Smooth muscle cell (in vitro differentiated cells): ENCODE measurements around the gene STRIP2. TPM values are rescaled to one million over a fixed set of nuclear protein-coding genes. Genes with fewer than 3 reads are reported as not detected.

Experiments used
- DNase-seq: peaks from one replicate; lab custom pipeline; 2025; ENCODE audit not compliant: unreplicated experiment; lab: John Stamatoyannopoulos, UW
- H2AFZ ChIP-seq: fragments of 200-600 bp; sonication (generic); 2 replicates; pipeline ENCODE4 v1.6.0; 2016; ENCODE audit warnings: antibody characterized with exemption, low read depth, mild to moderate bottlenecking
- H3F3A ChIP-seq: fragments of 200-600 bp; sonication (generic); 2 replicates; pipeline ENCODE4 v1.6.0; 2017; ENCODE audit warnings: antibody characterized with exemption, low read depth
- H3K27ac ChIP-seq: fragments of 200-600 bp; sonication (generic); 2 replicates; pipeline ENCODE4 v1.5.1; 2016; ENCODE audit warnings: low read depth, mild to moderate bottlenecking
- H3K27me3 ChIP-seq: fragments of 200-600 bp; sonication (generic); 2 replicates; pipeline ENCODE4 v1.6.1; 2016; ENCODE audit warnings: low read depth, mild to moderate bottlenecking
- H3K36me3 ChIP-seq: fragments of 200-600 bp; sonication (generic); 2 replicates; pipeline ENCODE4 v1.5.1; 2016; ENCODE audit warnings: low read depth
- H3K4me1 ChIP-seq: fragments of 200-600 bp; sonication (generic); 2 replicates; pipeline ENCODE4 v1.5.1; 2016; ENCODE audit warnings: low read depth
- H3K4me2 ChIP-seq: fragments of 200-600 bp; sonication (generic); 2 replicates; pipeline ENCODE4 v1.6.0; 2016; ENCODE audit warnings: mild to moderate bottlenecking
- H3K4me3 ChIP-seq: fragments of 200-600 bp; sonication (generic); 2 replicates; pipeline ENCODE4 v1.5.1; 2016; ENCODE audit warnings: mild to moderate bottlenecking
- H3K79me2 ChIP-seq: fragments of 200-600 bp; sonication (generic); 2 replicates; pipeline ENCODE4 v1.6.0; 2016; ENCODE audit warnings: low read depth, mild to moderate bottlenecking
- H3K9ac ChIP-seq: fragments of 200-600 bp; sonication (generic); 2 replicates; pipeline ENCODE4 v1.6.0; 2016; ENCODE audit warnings: low read depth
- H3K9me3 ChIP-seq: fragments of 200-600 bp; sonication (generic); replicated peaks from 2 replicates; pipeline ENCODE4 v1.5.1; 2016; ENCODE audit warnings: low read depth
- H4K20me1 ChIP-seq: fragments of 200-600 bp; sonication (generic); 2 replicates; pipeline ENCODE4 v1.6.0; 2016; ENCODE audit warnings: low read depth
- WGBS: methylation state at CpG from one replicate; pipeline ENCODE4 v1.1.7; 2016; ENCODE audit warnings: low lambda C conversion rate; 5-methylcytosine and 5-hydroxymethylcytosine counted together
- polyA plus RNA-seq: library from polyadenylated mRNA; unstranded; fragments of >200 nt; fragmentation: Nextera tagmentation; extraction: Ambion mirVana; gene quantifications from 2 replicates; pipeline ENCODE4 v1.2.1, GENCODE V29; 2016
- total RNA-seq: library from RNA; depleted of rRNA; stranded (reverse); fragments of >200 nt; gene quantifications from 2 replicates; pipeline ENCODE4 v1.2.3, GENCODE V29; 2014
- TF ChIP-seq, protein P1 (sequence below): fragments of 200-600 bp; sonication (generic); IDR thresholded peaks from 2 replicates; pipeline ENCODE4 v1.5.1; 2017; ENCODE audit warnings: borderline replicate concordance, mild to moderate bottlenecking, antibody characterized with exemption; ENCODE audit not compliant: insufficient read depth, poor library complexity, severe bottlenecking

Gene STRIP2
- total and polyA plus RNA-seq, 2 experiments from 2014 or later: 0.39 to 6.9 TPM

DNA sequence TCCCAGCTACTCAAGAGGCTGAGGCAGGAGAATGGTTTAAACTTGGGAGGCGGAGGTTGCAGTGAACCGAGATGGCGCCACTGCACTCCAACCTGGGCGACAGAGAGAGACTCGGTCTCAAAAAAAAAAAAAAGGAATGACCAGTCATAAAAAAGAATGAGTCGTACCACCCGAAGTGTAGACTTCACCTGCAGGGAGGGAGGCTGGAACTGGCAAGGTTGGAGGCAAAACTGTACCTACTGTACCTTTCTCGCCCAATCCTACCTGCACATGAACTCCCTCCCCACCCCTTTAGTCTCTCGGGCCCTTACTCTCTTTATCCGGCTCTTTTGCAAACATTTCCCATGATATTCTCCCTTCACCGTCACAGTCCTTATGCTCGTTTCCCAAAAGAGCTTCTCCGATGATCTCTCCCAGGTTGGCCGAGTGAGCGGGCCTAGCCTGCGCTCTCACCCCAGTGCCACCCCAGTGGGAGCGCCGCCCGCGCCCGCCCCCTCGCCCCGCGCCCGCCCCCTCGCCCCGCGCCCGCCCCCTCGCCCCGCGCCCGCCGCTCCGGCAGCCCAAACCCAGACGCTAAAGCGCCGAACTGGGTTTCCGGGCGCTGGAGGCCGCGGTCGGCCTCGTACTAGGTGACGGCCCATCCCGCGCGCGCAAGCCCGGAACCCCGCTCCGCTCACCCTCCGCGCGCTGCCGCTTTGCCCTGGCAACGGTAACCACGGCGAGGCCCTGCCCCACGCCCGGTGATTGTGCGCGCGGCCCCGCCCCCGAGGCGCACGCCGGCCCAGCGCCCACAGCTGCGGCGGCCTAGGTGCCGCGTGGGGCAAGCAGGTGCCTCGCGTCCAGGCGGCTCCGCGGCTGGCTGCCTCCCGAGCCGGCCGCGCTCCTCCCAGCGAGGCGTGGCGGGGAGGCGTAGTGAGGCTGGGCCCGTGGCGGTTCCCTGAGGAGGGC lies 67.8 kb downstream of the STRIP2 start, which contains the start of gene SMKR1:
Gene SMKR1, plus strand, starts transcription at position 772 of the 948 bp plus-strand sequence. CDS start 294 bp downstream, outside the sequence.
- peak within 1 kb of the TSS; percentile 49 for H2AFZ ChIP-seq
- 13% methylated on average over 34 of the region's 89 CpGs for WGBS
- no peaks in the 10 kb centered on the region for H3F3A ChIP-seq
- TF ChIP-seq, protein P1, sequence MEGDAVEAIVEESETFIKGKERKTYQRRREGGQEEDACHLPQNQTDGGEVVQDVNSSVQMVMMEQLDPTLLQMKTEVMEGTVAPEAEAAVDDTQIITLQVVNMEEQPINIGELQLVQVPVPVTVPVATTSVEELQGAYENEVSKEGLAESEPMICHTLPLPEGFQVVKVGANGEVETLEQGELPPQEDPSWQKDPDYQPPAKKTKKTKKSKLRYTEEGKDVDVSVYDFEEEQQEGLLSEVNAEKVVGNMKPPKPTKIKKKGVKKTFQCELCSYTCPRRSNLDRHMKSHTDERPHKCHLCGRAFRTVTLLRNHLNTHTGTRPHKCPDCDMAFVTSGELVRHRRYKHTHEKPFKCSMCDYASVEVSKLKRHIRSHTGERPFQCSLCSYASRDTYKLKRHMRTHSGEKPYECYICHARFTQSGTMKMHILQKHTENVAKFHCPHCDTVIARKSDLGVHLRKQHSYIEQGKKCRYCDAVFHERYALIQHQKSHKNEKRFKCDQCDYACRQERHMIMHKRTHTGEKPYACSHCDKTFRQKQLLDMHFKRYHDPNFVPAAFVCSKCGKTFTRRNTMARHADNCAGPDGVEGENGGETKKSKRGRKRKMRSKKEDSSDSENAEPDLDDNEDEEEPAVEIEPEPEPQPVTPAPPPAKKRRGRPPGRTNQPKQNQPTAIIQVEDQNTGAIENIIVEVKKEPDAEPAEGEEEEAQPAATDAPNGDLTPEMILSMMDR: no peak
- H3K4me1 ChIP-seq: peaks cover 4% of the 10 kb centered on the region
- H4K20me1 ChIP-seq: no peaks in the 10 kb centered on the region
- no peaks in the 10 kb centered on the region for H3K9me3 ChIP-seq
- DNase-seq: no peak
- H3K4me2 ChIP-seq: peak within 1 kb of the TSS; percentile 89
- peak within 1 kb of the TSS; percentile 57 for H3K4me3 ChIP-seq
- no peaks in the 10 kb centered on the region for H3K36me3 ChIP-seq
- H3K9ac ChIP-seq: no peak within 1 kb of the TSS
- H3K27me3 ChIP-seq: peaks cover 44% of the 10 kb centered on the region
- H3K79me2 ChIP-seq: no peaks in the 10 kb centered on the region
- no peak within 1 kb of the TSS for H3K27ac ChIP-seq

DNA sequence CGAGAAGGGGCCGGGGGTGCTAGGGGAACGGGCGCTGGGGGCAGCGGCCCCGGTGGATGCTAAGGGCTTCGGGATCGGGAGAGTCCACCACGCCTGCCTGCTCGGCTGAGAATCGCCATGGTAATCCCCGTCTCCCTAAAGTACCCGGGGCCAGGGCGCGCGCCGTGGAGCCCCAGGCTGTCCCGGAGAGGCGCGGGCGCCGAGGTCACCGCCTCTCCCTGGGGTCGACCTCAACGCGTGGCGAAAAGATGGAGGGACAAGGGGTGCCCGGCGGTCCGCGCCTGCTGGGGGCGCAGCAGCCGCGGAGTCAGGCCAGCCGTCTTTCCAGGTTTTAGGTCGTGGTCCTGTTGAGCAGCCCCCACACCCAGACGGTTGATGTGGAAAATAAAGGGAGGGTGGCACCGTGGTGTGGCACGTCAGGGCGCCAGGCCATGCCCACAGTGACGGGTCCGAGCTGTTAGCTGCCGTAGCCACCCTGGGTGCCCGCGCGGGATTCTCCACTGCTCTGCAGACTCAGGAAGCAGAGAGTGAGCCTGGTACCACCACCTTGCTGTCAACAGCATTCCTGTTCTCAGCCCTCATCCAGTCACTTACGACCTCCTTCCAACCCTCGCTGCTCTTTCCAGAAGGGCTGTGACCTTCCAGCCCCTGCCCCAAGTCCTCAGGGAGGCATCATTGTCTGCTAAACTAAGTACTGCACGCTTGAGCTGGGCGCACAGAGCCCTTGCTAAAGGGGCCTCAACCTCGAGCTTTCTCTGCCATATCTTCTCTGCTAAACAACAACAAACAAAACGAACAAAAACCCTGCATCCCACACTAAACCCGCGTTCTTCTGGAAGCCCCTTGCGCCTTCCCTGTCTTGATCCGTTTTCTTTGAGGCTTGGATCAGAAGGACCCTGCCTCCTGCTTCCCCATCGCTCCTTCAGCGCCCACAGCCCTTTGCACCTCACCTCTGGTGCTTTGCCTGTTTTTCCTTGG lies 68.8 kb downstream of the STRIP2 start:
- Histone ChIP-seq H4K20me1 (no peaks in the 10 kb centered on the region), H3F3A (no peaks in the 10 kb centered on the region), H3K4me3 (peak overlapping the region; percentile 57), H3K27me3 (peaks cover 44% of the 10 kb centered on the region), H3K27ac (no peak overlapping the region), H3K4me2 (peak overlapping the region; percentile 89), H3K4me1 (peaks cover 4% of the 10 kb centered on the region), H2AFZ (peak overlapping the region; percentile 49), H3K9me3 (no peaks in the 10 kb centered on the region), H3K36me3 (no peaks in the 10 kb centered on the region), H3K9ac (no peak overlapping the region), H3K79me2 (no peaks in the 10 kb centered on the region)
- no peak for DNase-seq
- WGBS: 21% methylated on average over 54 of the region's 58 CpGs
- TF ChIP-seq, protein P1: no peak

DNA sequence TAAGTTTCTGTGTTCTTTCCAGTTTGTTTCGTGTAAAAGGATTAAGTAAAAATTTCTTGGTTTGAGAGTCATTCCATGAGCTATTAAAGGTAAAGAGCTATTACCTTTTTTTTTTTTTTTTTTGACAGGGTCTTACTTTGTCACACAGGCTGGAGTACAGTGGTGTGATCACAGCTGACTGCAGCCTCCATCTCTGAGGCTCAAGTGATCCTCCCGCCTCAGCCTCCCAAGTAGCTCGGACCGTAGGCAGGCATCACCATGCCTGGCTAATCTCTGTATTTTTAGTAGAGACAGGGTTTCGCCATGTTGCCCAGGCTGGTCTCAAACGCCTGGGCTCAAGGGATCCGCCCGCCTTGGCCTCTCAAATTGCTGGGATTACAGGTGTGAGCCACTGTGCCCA lies 69.5 kb downstream of the STRIP2 start:
- Histone ChIP-seq H2AFZ (no peak overlapping the region), H3K4me3 (no peak overlapping the region), H3K4me1 (peaks cover 4% of the 10 kb centered on the region), H4K20me1 (no peaks in the 10 kb centered on the region), H3K4me2 (no peak overlapping the region), H3K79me2 (no peaks in the 10 kb centered on the region), H3K27ac (no peak overlapping the region), H3F3A (no peaks in the 10 kb centered on the region), H3K9me3 (no peaks in the 10 kb centered on the region), H3K36me3 (no peaks in the 10 kb centered on the region), H3K27me3 (peaks cover 48% of the 10 kb centered on the region), H3K9ac (no peak overlapping the region)
- no peak for DNase-seq
- TF ChIP-seq, protein P1: no peak
- 96% methylated on average over 8 of the region's 8 CpGs for WGBS
